ENCODE results near the gene EYS.

DNA sequence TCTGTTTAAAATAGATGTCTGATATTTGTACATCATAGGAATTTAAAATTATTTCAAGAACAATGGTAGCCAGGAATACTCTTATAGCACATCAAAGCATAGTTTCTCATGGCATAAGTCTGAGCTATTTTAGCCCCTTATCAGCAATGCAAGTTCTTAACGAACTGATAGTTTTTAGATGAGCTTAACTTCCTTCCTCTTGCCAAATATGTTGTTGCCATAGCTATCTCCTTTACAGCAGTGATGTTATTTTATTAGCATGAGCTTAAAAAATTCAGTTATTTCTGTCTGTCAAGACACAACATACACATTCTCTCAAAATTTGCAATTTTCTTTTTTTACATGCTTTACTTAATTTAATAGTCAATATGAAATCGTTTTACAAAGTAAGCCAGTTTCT, 1204.2 kb downstream of the EYS start:
- TF ChIP-seq, protein P1, sequence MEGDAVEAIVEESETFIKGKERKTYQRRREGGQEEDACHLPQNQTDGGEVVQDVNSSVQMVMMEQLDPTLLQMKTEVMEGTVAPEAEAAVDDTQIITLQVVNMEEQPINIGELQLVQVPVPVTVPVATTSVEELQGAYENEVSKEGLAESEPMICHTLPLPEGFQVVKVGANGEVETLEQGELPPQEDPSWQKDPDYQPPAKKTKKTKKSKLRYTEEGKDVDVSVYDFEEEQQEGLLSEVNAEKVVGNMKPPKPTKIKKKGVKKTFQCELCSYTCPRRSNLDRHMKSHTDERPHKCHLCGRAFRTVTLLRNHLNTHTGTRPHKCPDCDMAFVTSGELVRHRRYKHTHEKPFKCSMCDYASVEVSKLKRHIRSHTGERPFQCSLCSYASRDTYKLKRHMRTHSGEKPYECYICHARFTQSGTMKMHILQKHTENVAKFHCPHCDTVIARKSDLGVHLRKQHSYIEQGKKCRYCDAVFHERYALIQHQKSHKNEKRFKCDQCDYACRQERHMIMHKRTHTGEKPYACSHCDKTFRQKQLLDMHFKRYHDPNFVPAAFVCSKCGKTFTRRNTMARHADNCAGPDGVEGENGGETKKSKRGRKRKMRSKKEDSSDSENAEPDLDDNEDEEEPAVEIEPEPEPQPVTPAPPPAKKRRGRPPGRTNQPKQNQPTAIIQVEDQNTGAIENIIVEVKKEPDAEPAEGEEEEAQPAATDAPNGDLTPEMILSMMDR (IDR thresholded peaks at IDR 0.05; ENCODE audit: low read depth, low read length), result no peak
- no peak for TF ChIP-seq POLR2A (IDR thresholded peaks at IDR 0.05; ENCODE audit: extremely low read depth, insufficient read length)
